WTC11 (cell line): ENCODE results near the gene SENP8. TPM values are rescaled to one million over a fixed set of nuclear protein-coding genes. Genes with fewer than 3 reads are reported as not detected.

Source experiments
- ATAC-seq: fragments of 200-7000 bp; cut with Tn5 transposase; 2 replicates; pipeline ENCODE4 v1.10.0; 2021; ENCODE audit warnings: mild to moderate bottlenecking, moderate library complexity
- CTCF ChIA-PET: fragments of 300-600 bp; sonication (Branson Sonifier 250); formaldehyde crosslinking; loops from one replicate; lab custom pipeline; 2021; ENCODE audit warnings: antibody characterized with exemption; lab: Charles Lee
- POLR2A ChIA-PET: fragments of 350-600 bp; sonication (Branson Sonifier 250); formaldehyde crosslinking; loops from one replicate; lab custom pipeline; 2021; ENCODE audit warnings: antibody characterized with exemption; lab: Charles Lee
- DNase-seq: peaks from one replicate; pipeline ENCODE4 v3.0.0; 2021; ENCODE audit warnings: low spot score
- H3K27ac Mint-ChIP-seq: 2 replicates; pipeline ENCODE4 v1.8.0; 2021; ENCODE audit warnings: mixed read lengths
- H3K27me3 Mint-ChIP-seq: 2 replicates; pipeline ENCODE4 v1.8.0; 2021; ENCODE audit warnings: low read depth, mild to moderate bottlenecking, moderate library complexity, mixed read lengths
- H3K36me3 Mint-ChIP-seq: 2 replicates; pipeline ENCODE4 v1.8.0; 2021; ENCODE audit warnings: mixed read lengths
- H3K4me1 Mint-ChIP-seq: 2 replicates; pipeline ENCODE4 v1.8.0; 2022; ENCODE audit warnings: mixed read lengths
- H3K4me3 Mint-ChIP-seq: 2 replicates; pipeline ENCODE4 v1.8.0; 2021; ENCODE audit warnings: mild to moderate bottlenecking, moderate library complexity, mixed read lengths
- H3K9me3 Mint-ChIP-seq: 2 replicates; pipeline ENCODE4 v1.8.0; 2021; ENCODE audit warnings: mixed read lengths
- FOXJ3 ChIP-seq: sonication (generic); formaldehyde crosslinking; IDR thresholded peaks from 2 replicates; pipeline ENCODE4 v1.9.0; 2021; ENCODE audit warnings: missing genetic modification reagents, mild to moderate bottlenecking, borderline replicate concordance
- KAT7 ChIP-seq: sonication (generic); formaldehyde crosslinking; IDR thresholded peaks from 2 replicates; pipeline ENCODE4 v1.8.1; 2023; ENCODE audit warnings: missing genetic modification reagents, mild to moderate bottlenecking, borderline replicate concordance
- OVOL2 ChIP-seq: fragments of 250-450 bp; sonication (Bioruptor Pico); IDR thresholded peaks from 2 replicates; pipeline ENCODE4 v1.9.0; 2021; ENCODE audit warnings: mild to moderate bottlenecking, borderline replicate concordance
- SP1 ChIP-seq: sonication (generic); formaldehyde crosslinking; conservative IDR thresholded peaks from 2 replicates; pipeline ENCODE4 v1.8.1; 2022; ENCODE audit warnings: missing genetic modification reagents
- ZBTB21 ChIP-seq: sonication (generic); formaldehyde crosslinking; IDR thresholded peaks from 2 replicates; pipeline ENCODE4 v1.8.1; 2023; ENCODE audit warnings: mild to moderate bottlenecking, missing genetic modification reagents, borderline replicate concordance
- ZNF121 ChIP-seq: sonication (generic); formaldehyde crosslinking; IDR thresholded peaks from 2 replicates; pipeline ENCODE4 v1.8.0; 2023; ENCODE audit warnings: missing genetic modification reagents
- ZNF138 ChIP-seq: sonication (generic); formaldehyde crosslinking; conservative IDR thresholded peaks from 2 replicates; pipeline ENCODE4 v1.8.1; 2022; ENCODE audit warnings: mild to moderate bottlenecking, moderate library complexity, missing genetic modification reagents
- ZNF219 ChIP-seq: sonication (generic); formaldehyde crosslinking; IDR thresholded peaks from 2 replicates; pipeline ENCODE4 v1.8.0; 2023; ENCODE audit warnings: missing genetic modification reagents, mild to moderate bottlenecking, borderline replicate concordance
- ZNF416 ChIP-seq: fragments of 250-450 bp; sonication (Bioruptor Pico); IDR thresholded peaks from 2 replicates; pipeline ENCODE4 v1.9.0; 2021; ENCODE audit warnings: mild to moderate bottlenecking, inconsistent platforms
- total RNA-seq: library from RNA; stranded (reverse); gene quantifications from 3 replicates; pipeline ENCODE4 v1.2.3, GENCODE V29; 2021
- TF ChIP-seq, protein P1 (sequence below): sonication (generic); formaldehyde crosslinking; IDR thresholded peaks from 2 replicates; pipeline ENCODE4 v1.8.1; 2022; ENCODE audit warnings: low read depth, missing genetic modification reagents, borderline replicate concordance
- TF ChIP-seq, protein P2 (sequence below): sonication (generic); formaldehyde crosslinking; IDR thresholded peaks from 2 replicates; pipeline ENCODE4 v1.8.0; 2022; ENCODE audit warnings: mild to moderate bottlenecking, missing genetic modification reagents
- TF ChIP-seq, protein P3 (sequence below): fragments of 200-600 bp; IDR thresholded peaks from 2 replicates; pipeline ENCODE4 v1.8.0; 2022; ENCODE audit warnings: antibody characterized with exemption
- TF ChIP-seq, protein P4 (sequence below): sonication (generic); formaldehyde crosslinking; conservative IDR thresholded peaks from 2 replicates; pipeline ENCODE4 v1.8.1; 2023; ENCODE audit warnings: mild to moderate bottlenecking, low read depth, missing genetic modification reagents, moderate library complexity
- TF ChIP-seq, protein P5 (sequence below): sonication (generic); formaldehyde crosslinking; IDR thresholded peaks from 2 replicates; pipeline ENCODE4 v1.8.1; 2023; ENCODE audit warnings: mild to moderate bottlenecking, missing genetic modification reagents, moderate library complexity
- TF ChIP-seq, protein P6 (sequence below): fragments of 250-450 bp; sonication (Bioruptor Pico); conservative IDR thresholded peaks from 2 replicates; pipeline ENCODE4 v1.9.0; 2021; ENCODE audit warnings: mild to moderate bottlenecking

The SENP8 gene
- total RNA-seq, 1 experiment from 2014 or later, result 6.3 TPM

DNA sequence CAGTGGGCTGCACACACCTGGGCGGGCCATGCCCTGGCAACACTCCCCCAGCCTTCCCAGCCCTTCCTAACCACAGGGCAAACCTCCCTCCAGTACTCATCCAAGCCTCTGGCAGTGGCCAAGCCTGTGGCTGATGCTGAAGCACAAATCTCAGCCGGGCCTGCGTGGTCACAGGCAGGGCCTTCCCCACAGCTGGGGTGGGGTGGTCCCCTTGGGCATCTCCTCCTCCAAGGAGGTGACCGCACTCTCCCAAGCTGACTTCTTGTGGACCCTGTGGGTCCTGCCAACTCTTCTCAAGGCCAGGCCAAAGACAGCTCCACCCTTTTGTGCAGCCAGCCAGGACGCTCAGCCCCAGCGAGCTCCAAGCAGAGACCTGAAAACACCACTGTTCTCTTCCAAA lies 58.0 kb downstream of the SENP8 start (continued):
- no peak for TF ChIP-seq FOXJ3 (CRISPR knock-in tag)
- TF ChIP-seq, protein P1, sequence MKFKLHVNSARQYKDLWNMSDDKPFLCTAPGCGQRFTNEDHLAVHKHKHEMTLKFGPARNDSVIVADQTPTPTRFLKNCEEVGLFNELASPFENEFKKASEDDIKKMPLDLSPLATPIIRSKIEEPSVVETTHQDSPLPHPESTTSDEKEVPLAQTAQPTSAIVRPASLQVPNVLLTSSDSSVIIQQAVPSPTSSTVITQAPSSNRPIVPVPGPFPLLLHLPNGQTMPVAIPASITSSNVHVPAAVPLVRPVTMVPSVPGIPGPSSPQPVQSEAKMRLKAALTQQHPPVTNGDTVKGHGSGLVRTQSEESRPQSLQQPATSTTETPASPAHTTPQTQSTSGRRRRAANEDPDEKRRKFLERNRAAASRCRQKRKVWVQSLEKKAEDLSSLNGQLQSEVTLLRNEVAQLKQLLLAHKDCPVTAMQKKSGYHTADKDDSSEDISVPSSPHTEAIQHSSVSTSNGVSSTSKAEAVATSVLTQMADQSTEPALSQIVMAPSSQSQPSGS (CRISPR knock-in tag), result no peak
- TF ChIP-seq, protein P2, sequence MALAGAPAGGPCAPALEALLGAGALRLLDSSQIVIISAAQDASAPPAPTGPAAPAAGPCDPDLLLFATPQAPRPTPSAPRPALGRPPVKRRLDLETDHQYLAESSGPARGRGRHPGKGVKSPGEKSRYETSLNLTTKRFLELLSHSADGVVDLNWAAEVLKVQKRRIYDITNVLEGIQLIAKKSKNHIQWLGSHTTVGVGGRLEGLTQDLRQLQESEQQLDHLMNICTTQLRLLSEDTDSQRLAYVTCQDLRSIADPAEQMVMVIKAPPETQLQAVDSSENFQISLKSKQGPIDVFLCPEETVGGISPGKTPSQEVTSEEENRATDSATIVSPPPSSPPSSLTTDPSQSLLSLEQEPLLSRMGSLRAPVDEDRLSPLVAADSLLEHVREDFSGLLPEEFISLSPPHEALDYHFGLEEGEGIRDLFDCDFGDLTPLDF, result no peak
- TF ChIP-seq, protein P3, sequence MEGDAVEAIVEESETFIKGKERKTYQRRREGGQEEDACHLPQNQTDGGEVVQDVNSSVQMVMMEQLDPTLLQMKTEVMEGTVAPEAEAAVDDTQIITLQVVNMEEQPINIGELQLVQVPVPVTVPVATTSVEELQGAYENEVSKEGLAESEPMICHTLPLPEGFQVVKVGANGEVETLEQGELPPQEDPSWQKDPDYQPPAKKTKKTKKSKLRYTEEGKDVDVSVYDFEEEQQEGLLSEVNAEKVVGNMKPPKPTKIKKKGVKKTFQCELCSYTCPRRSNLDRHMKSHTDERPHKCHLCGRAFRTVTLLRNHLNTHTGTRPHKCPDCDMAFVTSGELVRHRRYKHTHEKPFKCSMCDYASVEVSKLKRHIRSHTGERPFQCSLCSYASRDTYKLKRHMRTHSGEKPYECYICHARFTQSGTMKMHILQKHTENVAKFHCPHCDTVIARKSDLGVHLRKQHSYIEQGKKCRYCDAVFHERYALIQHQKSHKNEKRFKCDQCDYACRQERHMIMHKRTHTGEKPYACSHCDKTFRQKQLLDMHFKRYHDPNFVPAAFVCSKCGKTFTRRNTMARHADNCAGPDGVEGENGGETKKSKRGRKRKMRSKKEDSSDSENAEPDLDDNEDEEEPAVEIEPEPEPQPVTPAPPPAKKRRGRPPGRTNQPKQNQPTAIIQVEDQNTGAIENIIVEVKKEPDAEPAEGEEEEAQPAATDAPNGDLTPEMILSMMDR, result no peak
- no peak for TF ChIP-seq ZNF416
- TF ChIP-seq SP1 (CRISPR knock-in tag), result no peak
- TF ChIP-seq ZNF219, result no peak
- TF ChIP-seq, protein P4, sequence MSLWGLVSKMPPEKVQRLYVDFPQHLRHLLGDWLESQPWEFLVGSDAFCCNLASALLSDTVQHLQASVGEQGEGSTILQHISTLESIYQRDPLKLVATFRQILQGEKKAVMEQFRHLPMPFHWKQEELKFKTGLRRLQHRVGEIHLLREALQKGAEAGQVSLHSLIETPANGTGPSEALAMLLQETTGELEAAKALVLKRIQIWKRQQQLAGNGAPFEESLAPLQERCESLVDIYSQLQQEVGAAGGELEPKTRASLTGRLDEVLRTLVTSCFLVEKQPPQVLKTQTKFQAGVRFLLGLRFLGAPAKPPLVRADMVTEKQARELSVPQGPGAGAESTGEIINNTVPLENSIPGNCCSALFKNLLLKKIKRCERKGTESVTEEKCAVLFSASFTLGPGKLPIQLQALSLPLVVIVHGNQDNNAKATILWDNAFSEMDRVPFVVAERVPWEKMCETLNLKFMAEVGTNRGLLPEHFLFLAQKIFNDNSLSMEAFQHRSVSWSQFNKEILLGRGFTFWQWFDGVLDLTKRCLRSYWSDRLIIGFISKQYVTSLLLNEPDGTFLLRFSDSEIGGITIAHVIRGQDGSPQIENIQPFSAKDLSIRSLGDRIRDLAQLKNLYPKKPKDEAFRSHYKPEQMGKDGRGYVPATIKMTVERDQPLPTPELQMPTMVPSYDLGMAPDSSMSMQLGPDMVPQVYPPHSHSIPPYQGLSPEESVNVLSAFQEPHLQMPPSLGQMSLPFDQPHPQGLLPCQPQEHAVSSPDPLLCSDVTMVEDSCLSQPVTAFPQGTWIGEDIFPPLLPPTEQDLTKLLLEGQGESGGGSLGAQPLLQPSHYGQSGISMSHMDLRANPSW, result no peak
- TF ChIP-seq, protein P5, sequence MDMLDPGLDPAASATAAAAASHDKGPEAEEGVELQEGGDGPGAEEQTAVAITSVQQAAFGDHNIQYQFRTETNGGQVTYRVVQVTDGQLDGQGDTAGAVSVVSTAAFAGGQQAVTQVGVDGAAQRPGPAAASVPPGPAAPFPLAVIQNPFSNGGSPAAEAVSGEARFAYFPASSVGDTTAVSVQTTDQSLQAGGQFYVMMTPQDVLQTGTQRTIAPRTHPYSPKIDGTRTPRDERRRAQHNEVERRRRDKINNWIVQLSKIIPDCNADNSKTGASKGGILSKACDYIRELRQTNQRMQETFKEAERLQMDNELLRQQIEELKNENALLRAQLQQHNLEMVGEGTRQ (CRISPR knock-in tag), result no peak

DNA sequence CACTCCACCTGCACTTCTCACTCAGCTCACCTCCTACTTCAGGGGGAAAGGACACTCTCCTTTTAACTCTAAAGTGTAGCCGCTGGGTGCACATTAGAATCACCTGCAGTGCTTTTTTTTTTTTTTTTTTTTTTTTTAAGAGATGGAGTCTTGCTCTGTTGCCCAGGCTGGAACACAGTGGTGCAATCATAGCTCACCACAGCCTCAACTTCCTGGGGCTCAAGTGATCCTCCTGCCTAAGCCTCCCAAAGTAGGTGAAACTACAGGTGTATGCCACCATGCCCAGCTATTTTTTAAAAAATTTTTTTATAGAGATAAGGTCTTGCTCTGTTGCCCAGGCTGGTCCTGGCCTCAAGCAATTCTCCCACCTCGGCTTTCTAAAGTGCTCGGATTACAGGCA lies 58.5 kb downstream of the SENP8 start:
- ATAC-seq, result no peak
- CTCF ChIA-PET, result interaction anchor here (0.6 to 1.7 kb wide), 3 partner anchors 8 to 629 kb away, joined by 3 to 6 read pairs (median 3); partner anchors contain the start of gene GRAMD2A
- TF ChIP-seq, protein P6, sequence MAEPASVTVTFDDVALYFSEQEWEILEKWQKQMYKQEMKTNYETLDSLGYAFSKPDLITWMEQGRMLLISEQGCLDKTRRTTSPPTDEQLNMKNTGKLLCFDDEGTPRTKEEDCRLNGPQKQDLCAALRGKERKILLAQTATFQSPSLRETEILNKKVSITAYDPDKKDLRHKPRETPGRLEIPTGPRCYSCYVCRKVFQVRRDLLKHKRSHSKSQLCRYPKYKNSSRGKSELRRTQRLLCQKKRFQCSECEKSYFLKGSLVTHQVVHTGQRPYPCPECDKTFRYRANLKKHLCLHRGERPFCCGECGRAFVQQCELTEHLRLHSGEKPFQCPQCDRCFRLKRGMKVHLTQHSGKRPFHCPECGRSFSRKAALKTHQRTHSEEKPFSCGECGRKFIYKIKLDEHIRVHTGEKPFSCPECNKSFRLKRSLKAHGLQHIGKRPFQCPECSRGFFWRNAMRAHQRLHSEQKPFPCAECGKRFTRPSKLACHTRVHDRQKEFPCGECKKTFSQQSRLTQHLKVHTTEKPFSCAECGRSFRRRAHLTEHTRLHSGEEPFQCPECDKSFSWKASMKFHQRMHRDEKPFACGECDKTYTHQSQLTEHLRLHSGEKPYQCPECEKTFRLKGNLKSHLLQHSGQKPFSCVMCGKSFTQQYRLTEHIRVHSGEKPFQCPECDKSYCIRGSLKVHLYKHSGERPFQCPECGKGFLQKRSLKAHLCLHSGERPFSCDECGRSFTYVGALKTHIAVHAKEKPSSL (CRISPR knock-in tag), result no peak
- TF ChIP-seq ZNF121 (CRISPR knock-in tag) (peak; percentile 46; the same call in 1 of the 2 replicates), ZNF138 (no peak), KAT7 (CRISPR knock-in tag) (no peak), OVOL2 (no peak), SP1 (CRISPR knock-in tag) (no peak), ZBTB21 (no peak)
- Mint-ChIP-seq H3K4me1 (peaks cover 12% of the 10 kb centered on the region), H3K36me3 (no peaks in the 10 kb centered on the region), H3K4me3 (no peak overlapping the region), H3K27me3 (no peaks in the 10 kb centered on the region; the same call in 1 of the 2 replicates), H3K27ac (no peak overlapping the region), H3K9me3 (no peaks in the 10 kb centered on the region)
- no peak for DNase-seq
- POLR2A ChIA-PET, result no interaction called here
